HTR-8/SVneo (cell line): Measurements from ENCODE around the gene SLC6A16.
A peak's percentile ranks its signal among the peaks of the same experiment; 100 is the strongest.
"Not testable (repeated sequence)": the region's sequence is repeated elsewhere in the genome, so short reads cannot be mapped to it uniquely, and the experiment has no call there.

ENCODE experiments used
- DNase-seq: peaks from one replicate; pipeline ENCODE4 v3.0.0; 2011; ENCODE audit warnings: low spot score, mixed read lengths; ENCODE audit not compliant: insufficient read length
- FAIRE-seq: peaks from 2 replicates; lab custom pipeline; 2011; peaks lifted over from hg19 to GRCh38; lab: Jason Lieb, UNC

The SLC6A16 gene

GRCh38 chr19:49288205-49288604 is 36.8 kb downstream of the SLC6A16 start:
- not testable (repeated sequence) for DNase-seq, FAIRE-seq

- FAIRE-seq: no peak
Measured at GRCh38 chr19:49287141-49287770, 37.7 kb downstream of the SLC6A16 start.

GRCh38 chr19:49282184-49282583 is 42.8 kb downstream of the SLC6A16 start:
- no peak for DNase-seq
- no peak for FAIRE-seq

More at GRCh38 chr19:49287141-49287770, 37.7 kb downstream of the SLC6A16 start:
- no peak for DNase-seq

GRCh38 chr19:49272204-49272603 is 52.8 kb downstream of the SLC6A16 start:
- FAIRE-seq: no peak

GRCh38 chr19:49271080-49271753 is 53.8 kb downstream of the SLC6A16 start:
- no peak for DNase-seq
- FAIRE-seq: no peak

More at GRCh38 chr19:49272204-49272603, 52.8 kb downstream of the SLC6A16 start:
- peak; percentile 36 for DNase-seq

GRCh38 chr19:49266409-49266808 is 58.6 kb downstream of the SLC6A16 start:
- FAIRE-seq, DNase-seq: not testable (repeated sequence)

- DNase-seq (no peak), FAIRE-seq (no peak)
Measured at GRCh38 chr19:49264258-49264657, 60.7 kb downstream of the SLC6A16 start.

GRCh38 chr19:49261602-49262001 is 63.4 kb downstream of the SLC6A16 start:
- no peak for FAIRE-seq

GRCh38 chr19:49256691-49257090 is 68.3 kb downstream of the SLC6A16 start:
- no peak for FAIRE-seq
- no peak for DNase-seq

More at GRCh38 chr19:49261602-49262001, 63.4 kb downstream of the SLC6A16 start:
- DNase-seq: no peak

GRCh38 chr19:49255674-49256073 is 69.3 kb downstream of the SLC6A16 start:
- FAIRE-seq (no peak), DNase-seq (no peak)

- no peak for FAIRE-seq
- no peak for DNase-seq
Measured at GRCh38 chr19:49249933-49250332, 75.1 kb downstream of the SLC6A16 start.

GRCh38 chr19:49247676-49248075 is 77.3 kb downstream of the SLC6A16 start:
- no peak for FAIRE-seq
- DNase-seq: no peak

GRCh38 chr19:49244256-49244655 is 80.7 kb downstream of the SLC6A16 start:
- no peak for FAIRE-seq
- no peak for DNase-seq

- FAIRE-seq (no peak), DNase-seq (no peak)
Measured at GRCh38 chr19:49243726-49244125, 81.3 kb downstream of the SLC6A16 start.

GRCh38 chr19:49243129-49243528 is 81.9 kb downstream of the SLC6A16 start:
- FAIRE-seq (no peak), DNase-seq (no peak)

GRCh38 chr19:49241769-49242168 is 83.2 kb downstream of the SLC6A16 start:
- DNase-seq (no peak), FAIRE-seq (no peak)
